HepG2 (cell line): ENCODE results near the gene SLC15A3. TPM values are rescaled to one million over a fixed set of nuclear protein-coding genes. Genes with fewer than 3 reads are reported as not detected.

Experiments
- ARHGAP35 ChIP-seq: sonication (generic); formaldehyde crosslinking; IDR thresholded peaks from 2 replicates; pipeline ENCODE4 v1.9.0; 2022; ENCODE audit warnings: mild to moderate bottlenecking, inconsistent platforms, moderate library complexity, missing genetic modification reagents, borderline replicate concordance
- ARID2 ChIP-seq: sonication (generic); formaldehyde crosslinking; IDR thresholded peaks from 2 replicates; pipeline ENCODE4 v1.8.1; 2022; ENCODE audit warnings: mild to moderate bottlenecking, missing genetic modification reagents, borderline replicate concordance
- ARNT ChIP-seq: fragments of 450-650 bp; IDR thresholded peaks from 2 replicates; pipeline ENCODE4 v1.6.1; 2017
- FOXJ3 ChIP-seq: sonication (generic); formaldehyde crosslinking; IDR thresholded peaks from 2 replicates; pipeline ENCODE4 v1.4.0; 2020; ENCODE audit warnings: missing genetic modification reagents, mild to moderate bottlenecking, borderline replicate concordance
- FOXO1 ChIP-seq: sonication (generic); formaldehyde crosslinking; IDR thresholded peaks from 2 replicates; pipeline ENCODE4 v1.4.0; 2020; ENCODE audit warnings: missing genetic modification reagents
- IRF9 ChIP-seq: sonication (generic); formaldehyde crosslinking; IDR thresholded peaks from 2 replicates; pipeline ENCODE4 v1.8.0; 2022; ENCODE audit warnings: missing genetic modification reagents, mild to moderate bottlenecking, borderline replicate concordance
- POLR2G ChIP-seq: fragments of 200-400 bp; formaldehyde crosslinking; IDR thresholded peaks from 2 replicates; pipeline ENCODE4 v1.6.1; 2018; ENCODE audit warnings: mild to moderate bottlenecking, low read depth, low read length, moderate library complexity
- PRDM10 ChIP-seq: sonication (generic); formaldehyde crosslinking; IDR thresholded peaks from 2 replicates; pipeline ENCODE4 v1.4.0; 2020; ENCODE audit warnings: low read depth, missing genetic modification reagents
- SMARCC2 ChIP-seq: fragments of 450-650 bp; IDR thresholded peaks from 2 replicates; pipeline ENCODE4 v1.6.1; 2017; ENCODE audit warnings: antibody characterized with exemption, mild to moderate bottlenecking
- TRIM24 ChIP-seq: sonication (generic); formaldehyde crosslinking; IDR thresholded peaks from 2 replicates; pipeline ENCODE4 v1.8.0; 2022; ENCODE audit warnings: mild to moderate bottlenecking, missing genetic modification reagents
- ZEB1 ChIP-seq: IDR thresholded peaks from 2 replicates; pipeline ENCODE4 v1.6.1; 2012; ENCODE audit warnings: mild to moderate bottlenecking, low read depth, inconsistent platforms; ENCODE audit not compliant: insufficient replicate concordance
- ZNF460 ChIP-seq: sonication (generic); formaldehyde crosslinking; IDR thresholded peaks from 2 replicates; pipeline ENCODE4 v1.5.1; 2020; ENCODE audit warnings: missing genetic modification reagents, mild to moderate bottlenecking, borderline replicate concordance
- polyA plus RNA-seq, 8 experiments: library from polyadenylated mRNA; depleted of rRNA in 3 of 8; stranded (reverse) in 7 of 8; unstranded in 1 of 8; fragments of >200 nt; fragmentation: Illumina TruSeq in 4 of 8; extraction: Trizol in 4 of 8; gene quantifications; 2 replicates each; pipeline versions ENCODE4 v1.2.1 to v1.2.3, GENCODE V29; 2011 to 2016; ENCODE audit warnings: low read depth in 4 of 8, missing spikeins in 1 of 8, mixed read lengths in 1 of 8; ENCODE audit not compliant: insufficient read depth in 1 of 8
- total RNA-seq, 5 experiments: library from RNA; depleted of rRNA; stranded (reverse); fragments of >200 nt; fragmentation: Illumina TruSeq; extraction: Trizol; gene quantifications; 2 replicates each; pipeline ENCODE4 v1.2.3, GENCODE V29; 2016; ENCODE audit warnings: low read depth in 1 of 5
- TF ChIP-seq, protein P1 (sequence below): sonication (generic); formaldehyde crosslinking; IDR thresholded peaks from 2 replicates; pipeline ENCODE4 v1.5.1; 2020; ENCODE audit warnings: missing genetic modification reagents, mild to moderate bottlenecking, borderline replicate concordance
- TF ChIP-seq, protein P2 (sequence below): sonication (generic); formaldehyde crosslinking; IDR thresholded peaks from 2 replicates; pipeline ENCODE4 v1.4.0; 2020; ENCODE audit warnings: mild to moderate bottlenecking, missing genetic modification reagents
- TF ChIP-seq, protein P3 (sequence below): fragments of 450-650 bp; IDR thresholded peaks from 2 replicates; pipeline ENCODE4 v1.6.1; 2017
- TF ChIP-seq, protein P4 (sequence below): sonication (generic); formaldehyde crosslinking; IDR thresholded peaks from 2 replicates; pipeline ENCODE4 v1.8.1; 2023; ENCODE audit warnings: mild to moderate bottlenecking, missing genetic modification reagents
- TF ChIP-seq, protein P5 (sequence below): IDR thresholded peaks from 2 replicates; pipeline ENCODE4 v1.6.1; 2016; ENCODE audit warnings: low read depth, borderline replicate concordance

The SLC15A3 gene
- total and polyA plus RNA-seq, 2 of the 13 experiments (the other 11 are each of a cell fraction or from before 2014, with no cell fraction given) = 0.45 to 0.77 TPM

GRCh38 chr11:60913793-60914632, 38.0 kb downstream of the SLC15A3 start, which contains the start of gene TMEM109 (continued):
- TF ChIP-seq PRDM10 (CRISPR knock-in tag) (no peak), SMARCC2 (no peak), ZNF460 (CRISPR knock-in tag) (no peak), TRIM24 (no peak), IRF9 (CRISPR knock-in tag) (no peak; the same call in 1 of the 2 replicates), ARHGAP35 (0 out of 2 replicates have a peak, but pooled peaks have one; percentile 28), ZEB1 (no peak), FOXO1 (CRISPR knock-in tag) (no peak), FOXJ3 (CRISPR knock-in tag) (no peak), ARID2 (no peak), POLR2G (0 out of 2 replicates have a peak, but pooled peaks have one; percentile 32), ARNT (no peak)
- TF ChIP-seq, protein P1, sequence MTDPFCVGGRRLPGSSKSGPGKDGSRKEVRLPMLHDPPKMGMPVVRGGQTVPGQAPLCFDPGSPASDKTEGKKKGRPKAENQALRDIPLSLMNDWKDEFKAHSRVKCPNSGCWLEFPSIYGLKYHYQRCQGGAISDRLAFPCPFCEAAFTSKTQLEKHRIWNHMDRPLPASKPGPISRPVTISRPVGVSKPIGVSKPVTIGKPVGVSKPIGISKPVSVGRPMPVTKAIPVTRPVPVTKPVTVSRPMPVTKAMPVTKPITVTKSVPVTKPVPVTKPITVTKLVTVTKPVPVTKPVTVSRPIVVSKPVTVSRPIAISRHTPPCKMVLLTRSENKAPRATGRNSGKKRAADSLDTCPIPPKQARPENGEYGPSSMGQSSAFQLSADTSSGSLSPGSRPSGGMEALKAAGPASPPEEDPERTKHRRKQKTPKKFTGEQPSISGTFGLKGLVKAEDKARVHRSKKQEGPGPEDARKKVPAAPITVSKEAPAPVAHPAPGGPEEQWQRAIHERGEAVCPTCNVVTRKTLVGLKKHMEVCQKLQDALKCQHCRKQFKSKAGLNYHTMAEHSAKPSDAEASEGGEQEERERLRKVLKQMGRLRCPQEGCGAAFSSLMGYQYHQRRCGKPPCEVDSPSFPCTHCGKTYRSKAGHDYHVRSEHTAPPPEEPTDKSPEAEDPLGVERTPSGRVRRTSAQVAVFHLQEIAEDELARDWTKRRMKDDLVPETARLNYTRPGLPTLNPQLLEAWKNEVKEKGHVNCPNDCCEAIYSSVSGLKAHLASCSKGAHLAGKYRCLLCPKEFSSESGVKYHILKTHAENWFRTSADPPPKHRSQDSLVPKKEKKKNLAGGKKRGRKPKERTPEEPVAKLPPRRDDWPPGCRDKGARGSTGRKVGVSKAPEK (CRISPR knock-in tag) = no peak
- TF ChIP-seq, protein P2, sequence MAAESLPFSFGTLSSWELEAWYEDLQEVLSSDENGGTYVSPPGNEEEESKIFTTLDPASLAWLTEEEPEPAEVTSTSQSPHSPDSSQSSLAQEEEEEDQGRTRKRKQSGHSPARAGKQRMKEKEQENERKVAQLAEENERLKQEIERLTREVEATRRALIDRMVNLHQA (CRISPR knock-in tag) = no peak; the same call in 1 of the 2 replicates
- TF ChIP-seq, protein P3, sequence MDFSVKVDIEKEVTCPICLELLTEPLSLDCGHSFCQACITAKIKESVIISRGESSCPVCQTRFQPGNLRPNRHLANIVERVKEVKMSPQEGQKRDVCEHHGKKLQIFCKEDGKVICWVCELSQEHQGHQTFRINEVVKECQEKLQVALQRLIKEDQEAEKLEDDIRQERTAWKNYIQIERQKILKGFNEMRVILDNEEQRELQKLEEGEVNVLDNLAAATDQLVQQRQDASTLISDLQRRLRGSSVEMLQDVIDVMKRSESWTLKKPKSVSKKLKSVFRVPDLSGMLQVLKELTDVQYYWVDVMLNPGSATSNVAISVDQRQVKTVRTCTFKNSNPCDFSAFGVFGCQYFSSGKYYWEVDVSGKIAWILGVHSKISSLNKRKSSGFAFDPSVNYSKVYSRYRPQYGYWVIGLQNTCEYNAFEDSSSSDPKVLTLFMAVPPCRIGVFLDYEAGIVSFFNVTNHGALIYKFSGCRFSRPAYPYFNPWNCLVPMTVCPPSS = no peak
- TF ChIP-seq, protein P4, sequence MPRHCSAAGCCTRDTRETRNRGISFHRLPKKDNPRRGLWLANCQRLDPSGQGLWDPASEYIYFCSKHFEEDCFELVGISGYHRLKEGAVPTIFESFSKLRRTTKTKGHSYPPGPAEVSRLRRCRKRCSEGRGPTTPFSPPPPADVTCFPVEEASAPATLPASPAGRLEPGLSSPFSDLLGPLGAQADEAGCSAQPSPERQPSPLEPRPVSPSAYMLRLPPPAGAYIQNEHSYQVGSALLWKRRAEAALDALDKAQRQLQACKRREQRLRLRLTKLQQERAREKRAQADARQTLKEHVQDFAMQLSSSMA = no peak
- TF ChIP-seq, protein P5, sequence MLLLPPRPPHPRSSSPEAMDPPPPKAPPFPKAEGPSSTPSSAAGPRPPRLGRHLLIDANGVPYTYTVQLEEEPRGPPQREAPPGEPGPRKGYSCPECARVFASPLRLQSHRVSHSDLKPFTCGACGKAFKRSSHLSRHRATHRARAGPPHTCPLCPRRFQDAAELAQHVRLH (CRISPR knock-in tag) = no peak; the same call in 1 of the 2 replicates
